HL-60 (cell line): ENCODE results near the gene TSPAN18.

ENCODE experiments used
- DNase-seq, 2 experiments: peaks; one replicate each; pipeline ENCODE4 v3.0.0-alpha.2; 2010 to 2020; ENCODE audit warnings: low read depth in 1 of 2, low spot score in 1 of 2
- H3K27ac ChIP-seq: fragments of 250-450 bp; sonication (Bioruptor Pico); replicated peaks from 2 replicates; pipeline ENCODE4 v1.5.1; 2020; ENCODE audit warnings: mild to moderate bottlenecking, moderate library complexity
- H3K27me3 ChIP-seq: fragments of 250-450 bp; sonication (Bioruptor Pico); 2 replicates; pipeline ENCODE4 v1.5.1; 2021; ENCODE audit warnings: mild to moderate bottlenecking, moderate library complexity; ENCODE audit not compliant: insufficient read depth, poor library complexity, severe bottlenecking
- H3K4me3 ChIP-seq: replicated peaks from 2 replicates; pipeline ENCODE4 v1.5.1; 2011; ENCODE audit warnings: mild to moderate bottlenecking, control low read depth, low read length; ENCODE audit not compliant: insufficient read depth
- CTCF ChIP-seq: IDR thresholded peaks from one replicate; pipeline ENCODE4 v1.5.1; 2011; ENCODE audit warnings: low read length, control low read depth, inconsistent platforms; ENCODE audit not compliant: insufficient read depth
- GABPA ChIP-seq: IDR thresholded peaks from 2 replicates; pipeline ENCODE4 v1.6.1; 2012; ENCODE audit warnings: low read depth
- POLR2AphosphoS5 ChIP-seq: IDR thresholded peaks from 2 replicates; pipeline ENCODE4 v1.6.1; 2012; ENCODE audit warnings: low read depth
- REST ChIP-seq: IDR thresholded peaks from 2 replicates; pipeline ENCODE4 v1.6.1; 2012; ENCODE audit warnings: low read depth; ENCODE audit not compliant: insufficient replicate concordance
- SPI1 ChIP-seq: IDR thresholded peaks from 2 replicates; pipeline ENCODE4 v1.6.1; 2012; ENCODE audit warnings: low read depth, mild to moderate bottlenecking, borderline replicate concordance

TSPAN18 gene

GRCh38 chr11:44934735-44935250 lies 208.0 kb downstream of the TSPAN18 start:
- Histone ChIP-seq H3K27me3 (no peaks in the 10 kb centered on the region), H3K27ac (no peak overlapping the region), H3K4me3 (no peak overlapping the region)
- no peak for TF ChIP-seq SPI1
- TF ChIP-seq POLR2AphosphoS5, result no peak
- TF ChIP-seq GABPA, result no peak
- TF ChIP-seq REST, result no peak
- TF ChIP-seq CTCF, result no peak
- no peak for DNase-seq

GRCh38 chr11:44936525-44936924 lies 209.8 kb downstream of the TSPAN18 start:
- H3K27ac ChIP-seq, result no peak overlapping the region
- peak; percentile 95 for TF ChIP-seq CTCF
- no peak for TF ChIP-seq SPI1
- no peaks in the 10 kb centered on the region for H3K27me3 ChIP-seq
- no peak overlapping the region for H3K4me3 ChIP-seq
- DNase-seq, result peak; percentile 78 to 82

GRCh38 chr11:44936951-44937543 lies 210.3 kb downstream of the TSPAN18 start:
- no peak for TF ChIP-seq SPI1
- TF ChIP-seq CTCF, result no peak
- no peak for TF ChIP-seq GABPA
- no peak for TF ChIP-seq POLR2AphosphoS5
- Histone ChIP-seq H3K4me3 (no peak overlapping the region), H3K27ac (no peak overlapping the region), H3K27me3 (no peaks in the 10 kb centered on the region)
- no peak for DNase-seq

- Histone ChIP-seq H3K4me3 (no peak overlapping the region), H3K27me3 (no peaks in the 10 kb centered on the region), H3K27ac (no peak overlapping the region)
- no peak for TF ChIP-seq SPI1
- no peak for TF ChIP-seq REST
- no peak for TF ChIP-seq CTCF
- no peak for TF ChIP-seq POLR2AphosphoS5
- no peak for TF ChIP-seq GABPA
- no peak for DNase-seq
Observed at GRCh38 chr11:44938066-44938691, 211.4 kb downstream of the TSPAN18 start.
